ENCODE results near the gene NAP1L1.

DNA sequence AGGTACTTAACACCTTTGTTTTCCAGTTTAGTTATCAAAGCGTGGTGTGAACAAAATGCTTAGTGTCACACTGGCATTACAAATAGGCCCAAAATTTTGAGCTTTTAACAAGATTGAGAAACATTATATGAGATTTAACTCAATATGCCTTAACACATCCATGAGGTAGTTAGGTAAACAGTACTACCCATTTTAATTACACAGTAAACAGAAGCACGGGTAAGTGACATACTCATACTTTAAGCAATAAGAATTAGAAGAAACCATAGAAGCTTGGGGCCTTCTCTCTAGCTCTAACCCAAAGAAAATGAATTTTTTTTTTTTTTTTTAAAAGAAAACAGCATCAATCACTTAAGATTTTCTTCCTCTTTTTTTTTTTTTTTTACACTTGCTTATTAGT lies 37.4 kb downstream of the NAP1L1 start:
- no peak for TF ChIP-seq EZH2 (IDR thresholded peaks at IDR 0.05; ENCODE audit: borderline replicate concordance, low read length)
- TF ChIP-seq CTCF (conservative IDR thresholded peaks at IDR 0.05 in 1 of 2, IDR thresholded peaks at IDR 0.05 in 1 of 2; ENCODE audit: extremely low read depth in 1 of 2, insufficient read depth in 1 of 2, low read depth in 1 of 2, low read length in 2 of 2) = no peak

Measured in mammary epithelial cell (primary cell).